OCI-M1 (cell line): Measurements from ENCODE around the gene LEMD2.
"Not testable (repeated sequence)": the region's sequence is repeated elsewhere in the genome, so short reads cannot be mapped to it uniquely, and the experiment has no call there.

ENCODE experiments used
- DNase-seq: peaks from one replicate; lab custom pipeline; 2025; lab: John Stamatoyannopoulos, UW

The LEMD2 gene

GRCh38 chr6:33788694-33789549 lies at the start of gene LEMD2:
TSS of gene LEMD2 (minus strand) at chr6:33789130. CDS start at chr6:33789116, 14 bp downstream.
- DNase-seq, result peak; percentile 97

GRCh38 chr6:33837971-33838665 lies 49.2 kb upstream of the LEMD2 start:
- DNase-seq, result no peak

- no peak for DNase-seq
Observed at GRCh38 chr6:33836806-33837469, 48.0 kb upstream of the LEMD2 start.

GRCh38 chr6:33834401-33835392 lies 45.8 kb upstream of the LEMD2 start:
- DNase-seq, result no peak

GRCh38 chr6:33833599-33833998 lies 44.7 kb upstream of the LEMD2 start:
- DNase-seq, result no peak

- not testable (repeated sequence) for DNase-seq
Observed at GRCh38 chr6:33832831-33833230, 43.9 kb upstream of the LEMD2 start.

- DNase-seq, result not testable (repeated sequence)
Observed at GRCh38 chr6:33831725-33832124, 42.8 kb upstream of the LEMD2 start.

GRCh38 chr6:33830635-33831240 lies 41.8 kb upstream of the LEMD2 start:
- DNase-seq, result no peak

GRCh38 chr6:33828764-33829731 lies 40.1 kb upstream of the LEMD2 start:
- no peak for DNase-seq

GRCh38 chr6:33828452-33828763 lies 39.5 kb upstream of the LEMD2 start:
- DNase-seq, result no peak

- no peak for DNase-seq
Observed at GRCh38 chr6:33827546-33828451, 38.9 kb upstream of the LEMD2 start.

GRCh38 chr6:33826537-33826936 lies 37.6 kb upstream of the LEMD2 start:
- DNase-seq, result no peak

- DNase-seq, result no peak
Observed at GRCh38 chr6:33824461-33825154, 35.7 kb upstream of the LEMD2 start.

GRCh38 chr6:33823806-33824205 lies 34.9 kb upstream of the LEMD2 start:
- no peak for DNase-seq

- peak; percentile 50 for DNase-seq
Observed at GRCh38 chr6:33822575-33823395, 33.9 kb upstream of the LEMD2 start.

GRCh38 chr6:33820784-33821520 lies 32.0 kb upstream of the LEMD2 start:
- no peak for DNase-seq

- DNase-seq, result no peak
Observed at GRCh38 chr6:33820243-33820642, 31.3 kb upstream of the LEMD2 start.
